KMS-11 (cell line): Measurements from ENCODE around the gene DSC3.
"Not testable (repeated sequence)": the region's sequence is repeated elsewhere in the genome, so short reads cannot be mapped to it uniquely, and the experiment has no call there.

Experiments
- H2AFZ ChIP-seq: fragments of 200-600 bp; sonication (generic); 2 replicates; pipeline ENCODE4 v1.6.1; 2016; ENCODE audit warnings: antibody characterized with exemption, mixed run types, low read depth
- H3K27ac ChIP-seq: fragments of 200-600 bp; sonication (generic); 2 replicates; pipeline ENCODE4 v1.6.1; 2016; ENCODE audit warnings: mild to moderate bottlenecking, mixed run types
- H3K27me3 ChIP-seq: fragments of 200-600 bp; sonication (generic); 2 replicates; pipeline ENCODE4 v1.6.1; 2017; ENCODE audit warnings: mild to moderate bottlenecking, low read depth, mixed run types, moderate library complexity; ENCODE audit not compliant: insufficient read depth
- H3K36me3 ChIP-seq: fragments of 200-600 bp; sonication (generic); 2 replicates; pipeline ENCODE4 v1.6.1; 2017; ENCODE audit warnings: mild to moderate bottlenecking, mixed run types; ENCODE audit not compliant: insufficient read depth
- H3K4me1 ChIP-seq: fragments of 200-600 bp; sonication (generic); 2 replicates; pipeline ENCODE4 v1.6.1; 2016; ENCODE audit warnings: mild to moderate bottlenecking, low read depth, mixed run types; ENCODE audit not compliant: poor library complexity, severe bottlenecking
- H3K4me2 ChIP-seq: fragments of 200-600 bp; sonication (generic); 2 replicates; pipeline ENCODE4 v1.7.0; 2016; ENCODE audit warnings: mild to moderate bottlenecking, mixed run types
- H3K4me3 ChIP-seq: fragments of 200-600 bp; sonication (generic); IDR thresholded peaks from 2 replicates; pipeline ENCODE4 v1.6.1; 2017; ENCODE audit warnings: low read depth, low read length, mixed read lengths; ENCODE audit not compliant: insufficient read depth
- H3K79me2 ChIP-seq: fragments of 200-600 bp; sonication (generic); 2 replicates; pipeline ENCODE4 v1.6.1; 2016; ENCODE audit warnings: low read depth, mixed run types; ENCODE audit not compliant: insufficient read depth
- H3K9ac ChIP-seq: fragments of 200-600 bp; sonication (generic); 2 replicates; pipeline ENCODE4 v1.6.1; 2016; ENCODE audit warnings: mild to moderate bottlenecking, mixed run types
- H4K20me1 ChIP-seq: fragments of 200-600 bp; sonication (generic); 2 replicates; pipeline ENCODE4 v1.6.1; 2016; ENCODE audit warnings: mild to moderate bottlenecking, mixed run types; ENCODE audit not compliant: insufficient read depth
- TF ChIP-seq, protein P1 (sequence below): fragments of 200-600 bp; sonication (generic); conservative IDR thresholded peaks from 2 replicates; pipeline ENCODE4 v1.6.1; 2017; ENCODE audit warnings: low read depth, mild to moderate bottlenecking, antibody characterized with exemption, low read length, moderate library complexity, mixed read lengths

The DSC3 gene

GRCh38 chr18:30987467-30988241, 54.9 kb downstream of the DSC3 start:
- Histone ChIP-seq H3K4me3 (no peak overlapping the region), H2AFZ (no peak overlapping the region), H3K27ac (no peak overlapping the region), H3K36me3 (no peaks in the 10 kb centered on the region), H4K20me1 (no peaks in the 10 kb centered on the region), H3K4me1 (no peaks in the 10 kb centered on the region), H3K9ac (no peak overlapping the region), H3K27me3 (no peaks in the 10 kb centered on the region), H3K4me2 (no peak overlapping the region), H3K79me2 (no peaks in the 10 kb centered on the region)
- TF ChIP-seq, protein P1, sequence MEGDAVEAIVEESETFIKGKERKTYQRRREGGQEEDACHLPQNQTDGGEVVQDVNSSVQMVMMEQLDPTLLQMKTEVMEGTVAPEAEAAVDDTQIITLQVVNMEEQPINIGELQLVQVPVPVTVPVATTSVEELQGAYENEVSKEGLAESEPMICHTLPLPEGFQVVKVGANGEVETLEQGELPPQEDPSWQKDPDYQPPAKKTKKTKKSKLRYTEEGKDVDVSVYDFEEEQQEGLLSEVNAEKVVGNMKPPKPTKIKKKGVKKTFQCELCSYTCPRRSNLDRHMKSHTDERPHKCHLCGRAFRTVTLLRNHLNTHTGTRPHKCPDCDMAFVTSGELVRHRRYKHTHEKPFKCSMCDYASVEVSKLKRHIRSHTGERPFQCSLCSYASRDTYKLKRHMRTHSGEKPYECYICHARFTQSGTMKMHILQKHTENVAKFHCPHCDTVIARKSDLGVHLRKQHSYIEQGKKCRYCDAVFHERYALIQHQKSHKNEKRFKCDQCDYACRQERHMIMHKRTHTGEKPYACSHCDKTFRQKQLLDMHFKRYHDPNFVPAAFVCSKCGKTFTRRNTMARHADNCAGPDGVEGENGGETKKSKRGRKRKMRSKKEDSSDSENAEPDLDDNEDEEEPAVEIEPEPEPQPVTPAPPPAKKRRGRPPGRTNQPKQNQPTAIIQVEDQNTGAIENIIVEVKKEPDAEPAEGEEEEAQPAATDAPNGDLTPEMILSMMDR: no peak

- TF ChIP-seq, protein P1: no peak
- H2AFZ ChIP-seq: no peak overlapping the region
- no peaks in the 10 kb centered on the region for H3K36me3 ChIP-seq
Measured at GRCh38 chr18:30985753-30986152, 56.8 kb downstream of the DSC3 start.

GRCh38 chr18:30982285-30982992, 60.1 kb downstream of the DSC3 start:
- Histone ChIP-seq H3K4me3 (no peak overlapping the region), H3K79me2 (no peaks in the 10 kb centered on the region), H3K36me3 (no peaks in the 10 kb centered on the region), H4K20me1 (no peaks in the 10 kb centered on the region), H3K4me1 (no peaks in the 10 kb centered on the region), H2AFZ (no peak overlapping the region), H3K4me2 (no peak overlapping the region), H3K27me3 (no peaks in the 10 kb centered on the region), H3K27ac (no peak overlapping the region), H3K9ac (no peak overlapping the region)
- TF ChIP-seq, protein P1: no peak

More at GRCh38 chr18:30985753-30986152, 56.8 kb downstream of the DSC3 start:
- Histone ChIP-seq H3K4me3 (no peak overlapping the region), H3K27me3 (no peaks in the 10 kb centered on the region), H3K4me2 (no peak overlapping the region), H3K79me2 (no peaks in the 10 kb centered on the region), H3K4me1 (no peaks in the 10 kb centered on the region), H3K27ac (no peak overlapping the region), H3K9ac (no peak overlapping the region), H4K20me1 (no peaks in the 10 kb centered on the region)

DNA sequence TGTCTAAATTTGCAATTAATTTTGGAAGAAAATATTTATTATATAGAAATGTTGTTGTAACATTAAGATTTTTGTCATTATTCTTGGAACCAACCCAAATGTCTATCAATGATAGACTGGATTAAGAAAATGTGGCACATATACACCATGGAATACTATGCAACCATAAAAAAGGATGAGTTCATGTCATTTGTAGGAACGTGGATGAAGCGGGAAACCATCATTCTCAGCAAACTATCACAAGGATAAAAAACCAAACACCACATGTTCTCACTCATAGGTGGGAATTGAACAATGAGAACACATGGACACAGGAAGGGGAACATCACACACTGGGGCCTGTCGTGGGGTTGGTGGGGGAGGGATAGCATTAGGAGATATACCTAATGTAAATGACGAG, 64.5 kb downstream of the DSC3 start:
- H3K4me1 ChIP-seq, H2AFZ ChIP-seq, H4K20me1 ChIP-seq, H3K9ac ChIP-seq, H3K27me3 ChIP-seq, H3K4me3 ChIP-seq, H3K36me3 ChIP-seq, H3K4me2 ChIP-seq, H3K27ac ChIP-seq, H3K79me2 ChIP-seq: not testable (repeated sequence)
